GM21381 (cell line): ENCODE measurements around the gene GGNBP2.

ENCODE experiments used
- ATAC-seq: cut with Tn5 transposase; IDR thresholded peaks from one replicate; pipeline ENCODE4 v1.9.1; 2021; ENCODE audit warnings: mild to moderate bottlenecking, moderate library complexity; ENCODE audit not compliant: unreplicated experiment

GGNBP2 gene

DNA sequence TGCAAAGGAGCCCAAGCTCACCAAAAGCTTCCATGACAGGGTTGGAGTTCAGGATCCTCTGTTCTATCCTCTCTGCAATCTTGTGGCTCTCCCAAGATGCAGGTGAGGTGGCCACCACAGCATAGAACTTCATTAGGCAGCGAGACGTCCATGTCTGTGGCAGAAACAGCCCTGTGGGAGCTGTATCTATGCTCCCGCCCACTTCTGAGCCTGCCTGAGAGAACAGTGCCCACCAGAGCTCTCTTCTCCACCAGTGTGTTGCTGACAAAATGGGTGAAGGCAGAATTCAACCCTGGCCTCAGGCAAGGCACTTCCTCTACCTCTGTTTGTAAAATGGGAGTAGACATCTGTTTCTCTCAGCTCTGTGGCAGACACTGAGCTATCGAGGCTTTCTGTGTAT is 28.9 kb upstream of the GGNBP2 start:
- ATAC-seq, result no peak

DNA sequence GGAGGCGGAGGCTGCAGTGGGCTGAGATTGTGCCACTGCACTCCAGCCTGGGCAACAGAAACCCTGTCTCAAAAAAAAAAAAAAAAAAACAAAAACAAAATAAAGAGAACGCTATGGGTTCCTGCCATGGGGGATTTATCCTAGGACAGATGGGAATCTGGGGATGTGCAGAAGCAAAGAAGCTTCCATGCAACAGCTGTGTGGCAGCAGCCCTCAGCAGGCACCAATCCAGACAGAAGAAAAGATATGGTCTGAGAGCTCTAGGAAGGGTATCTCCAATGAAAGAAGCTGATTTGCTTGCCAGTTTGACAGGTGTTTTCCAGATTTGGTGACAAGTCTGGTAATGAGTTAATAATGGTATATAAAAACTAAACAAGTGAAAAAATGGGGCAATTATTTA is 21.6 kb upstream of the GGNBP2 start:
- no peak for ATAC-seq

GRCh38 chr17:36524428-36524876 is 20.3 kb upstream of the GGNBP2 start:
- no peak for ATAC-seq

DNA sequence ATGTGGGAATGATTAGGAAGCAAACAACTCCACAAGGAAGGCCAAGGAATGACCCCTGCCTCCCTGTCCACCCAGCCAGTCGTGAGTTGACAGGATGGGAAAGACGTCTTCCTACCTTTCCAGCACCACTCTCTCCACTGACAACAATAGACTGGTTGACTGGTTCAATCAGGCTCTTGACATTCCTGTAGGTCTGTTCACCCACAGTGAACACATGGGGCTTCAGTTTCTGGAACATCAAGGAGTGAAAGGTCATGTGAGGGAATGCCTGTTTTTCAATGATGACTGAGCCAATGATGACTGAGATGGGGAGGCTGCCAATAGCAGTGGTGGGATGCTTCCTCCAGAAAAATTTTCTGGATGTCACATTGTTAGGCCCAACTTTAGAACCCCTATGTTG is 19.6 kb upstream of the GGNBP2 start:
- no peak for ATAC-seq

DNA sequence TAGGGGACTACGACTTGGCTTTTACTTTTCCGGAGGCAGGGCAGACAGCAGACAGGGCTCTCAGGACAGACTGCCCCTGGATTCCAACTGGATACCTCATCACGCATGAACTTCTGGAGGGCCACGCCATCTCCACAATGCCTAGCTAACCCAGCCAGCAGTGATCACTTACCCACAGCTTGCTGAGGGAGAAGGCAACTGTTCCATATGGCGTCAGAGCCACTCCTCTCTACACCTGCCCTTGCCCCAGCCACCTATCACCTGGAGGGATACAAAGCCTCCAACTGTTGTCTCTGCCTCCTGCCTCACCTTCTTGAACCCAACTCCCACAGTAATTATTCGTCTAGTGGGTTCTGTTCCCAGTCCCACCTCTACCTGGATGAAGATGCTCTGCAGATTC is 18.8 kb upstream of the GGNBP2 start:
- ATAC-seq, result no peak

GRCh38 chr17:36527621-36528250 is 17.0 kb upstream of the GGNBP2 start:
- no peak for ATAC-seq

DNA sequence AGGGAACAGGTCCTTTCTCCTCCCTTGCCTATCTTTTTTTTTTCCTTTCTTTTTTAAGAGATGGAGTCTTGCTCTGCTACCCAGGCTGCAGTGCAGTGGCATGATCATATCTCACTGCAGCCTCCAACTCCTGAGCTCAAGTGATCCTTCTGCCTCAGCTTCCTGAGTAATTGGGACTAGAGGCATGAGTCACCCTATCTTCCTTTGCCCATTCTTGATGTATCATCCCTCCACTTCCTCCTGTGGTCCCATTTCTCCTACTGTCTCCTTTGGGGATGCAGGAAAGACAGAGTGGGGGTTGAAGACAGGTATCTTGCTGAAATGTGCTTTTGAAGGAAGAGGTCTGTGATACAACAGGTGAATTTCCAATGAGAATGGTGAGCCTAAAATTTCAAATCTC is 15.6 kb upstream of the GGNBP2 start:
- no peak for ATAC-seq

- no peak for ATAC-seq
These were observed 12.2 kb upstream of the GGNBP2 start for GRCh38 chr17:36532435-36532975.

- ATAC-seq, result peak; percentile 30
These were observed 10.5 kb upstream of the GGNBP2 start for GRCh38 chr17:36533935-36534839.

DNA sequence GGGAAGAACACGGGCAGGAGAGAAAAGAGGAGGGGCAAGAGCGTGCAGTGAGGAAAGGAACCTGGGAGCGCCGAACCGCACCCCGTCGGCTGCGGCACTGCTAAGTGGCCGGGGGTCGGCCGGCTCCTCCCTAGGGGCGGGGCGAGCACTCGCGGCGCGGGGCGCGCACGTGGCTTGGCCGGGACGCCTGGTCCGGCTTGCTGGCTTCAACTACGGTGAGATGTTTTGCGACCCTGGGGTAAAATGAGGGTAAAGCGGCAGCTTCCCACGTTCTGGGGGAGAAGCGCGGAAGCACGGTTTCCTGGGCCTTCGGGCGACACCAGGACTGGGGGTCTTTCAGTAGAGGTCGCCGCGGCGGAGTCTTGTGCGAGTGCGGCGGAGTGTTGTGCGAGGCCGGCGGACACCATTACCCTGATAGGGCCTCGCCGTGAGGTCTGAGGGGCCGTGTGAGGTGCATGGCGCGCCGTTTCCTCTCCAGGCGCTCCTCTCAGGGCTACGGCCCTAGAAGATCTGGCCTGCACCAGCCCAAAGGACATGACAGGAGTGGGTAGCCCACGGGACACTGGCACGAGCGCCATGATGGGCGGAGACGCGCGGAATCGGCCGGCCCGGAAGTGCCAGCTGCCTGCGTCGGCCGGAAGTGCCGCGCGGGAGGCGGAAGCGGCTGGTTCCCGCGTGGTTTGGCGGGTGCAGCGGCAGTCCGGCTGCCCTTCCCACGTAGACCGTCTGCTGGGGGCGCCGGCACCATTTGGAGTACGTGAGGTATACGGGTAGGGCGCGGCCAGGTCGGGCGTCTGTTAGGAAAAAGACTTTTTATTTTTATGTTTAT is 9.7 kb upstream of the GGNBP2 start, which contains the start of the genes MYO19 and PIGW:
Gene MYO19 (minus strand): TSS at position 29 of the 829 bp plus-strand sequence. CDS start 2,330 bp downstream, outside the sequence.
Gene PIGW (plus strand): TSS at position 148 of the 829 bp plus-strand sequence. CDS start 2,115 bp downstream, outside the sequence.
- peak; percentile 68 for ATAC-seq

- ATAC-seq, result no peak
These were observed 9.0 kb upstream of the GGNBP2 start for GRCh38 chr17:36535669-36536081.

DNA sequence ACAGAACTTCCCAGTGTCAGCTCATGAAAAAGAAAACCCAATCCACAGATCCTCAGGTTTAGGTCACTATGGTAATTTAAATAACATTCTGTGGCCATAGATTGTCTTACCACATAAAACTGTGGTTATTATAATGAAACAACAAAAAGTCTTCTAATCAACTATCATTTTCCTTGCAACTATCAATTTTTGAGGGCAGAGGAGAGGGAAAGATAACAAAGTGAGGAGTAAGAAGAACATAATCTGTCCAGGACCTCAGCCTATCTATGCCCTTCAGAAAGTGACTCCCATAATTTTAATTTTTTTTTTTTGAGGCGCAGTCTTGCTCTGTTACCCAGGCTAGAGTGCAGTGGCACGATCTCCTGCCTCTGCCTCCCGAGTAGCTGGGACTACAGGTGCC is 4.0 kb upstream of the GGNBP2 start:
- ATAC-seq, result no peak

DNA sequence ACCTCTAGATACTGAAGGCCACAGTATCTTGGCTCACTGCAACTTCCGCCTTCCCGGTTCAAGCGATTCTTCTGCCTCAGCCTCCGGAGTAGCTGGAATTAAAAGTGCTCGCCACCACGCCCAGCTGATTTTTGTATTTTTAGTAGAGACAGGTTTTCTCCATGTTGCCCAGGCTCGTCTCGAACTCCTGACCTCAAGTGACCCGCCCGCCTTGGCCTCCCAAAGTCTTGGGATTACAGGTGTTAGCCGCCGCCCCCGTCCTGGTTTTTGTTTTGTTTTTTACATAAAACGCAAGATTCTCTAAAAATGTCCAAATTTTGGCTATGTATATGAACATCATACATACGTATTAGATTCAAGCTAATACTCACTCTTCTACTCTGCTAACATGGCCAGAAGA is 2.0 kb upstream of the GGNBP2 start:
- ATAC-seq, result no peak

GRCh38 chr17:36544044-36544306 is 744 bp upstream of the GGNBP2 start:
- ATAC-seq, result peak; percentile 6

- peak; percentile 32 for ATAC-seq
These were observed 352 bp downstream of the GGNBP2 start for GRCh38 chr17:36545077-36545464.

DNA sequence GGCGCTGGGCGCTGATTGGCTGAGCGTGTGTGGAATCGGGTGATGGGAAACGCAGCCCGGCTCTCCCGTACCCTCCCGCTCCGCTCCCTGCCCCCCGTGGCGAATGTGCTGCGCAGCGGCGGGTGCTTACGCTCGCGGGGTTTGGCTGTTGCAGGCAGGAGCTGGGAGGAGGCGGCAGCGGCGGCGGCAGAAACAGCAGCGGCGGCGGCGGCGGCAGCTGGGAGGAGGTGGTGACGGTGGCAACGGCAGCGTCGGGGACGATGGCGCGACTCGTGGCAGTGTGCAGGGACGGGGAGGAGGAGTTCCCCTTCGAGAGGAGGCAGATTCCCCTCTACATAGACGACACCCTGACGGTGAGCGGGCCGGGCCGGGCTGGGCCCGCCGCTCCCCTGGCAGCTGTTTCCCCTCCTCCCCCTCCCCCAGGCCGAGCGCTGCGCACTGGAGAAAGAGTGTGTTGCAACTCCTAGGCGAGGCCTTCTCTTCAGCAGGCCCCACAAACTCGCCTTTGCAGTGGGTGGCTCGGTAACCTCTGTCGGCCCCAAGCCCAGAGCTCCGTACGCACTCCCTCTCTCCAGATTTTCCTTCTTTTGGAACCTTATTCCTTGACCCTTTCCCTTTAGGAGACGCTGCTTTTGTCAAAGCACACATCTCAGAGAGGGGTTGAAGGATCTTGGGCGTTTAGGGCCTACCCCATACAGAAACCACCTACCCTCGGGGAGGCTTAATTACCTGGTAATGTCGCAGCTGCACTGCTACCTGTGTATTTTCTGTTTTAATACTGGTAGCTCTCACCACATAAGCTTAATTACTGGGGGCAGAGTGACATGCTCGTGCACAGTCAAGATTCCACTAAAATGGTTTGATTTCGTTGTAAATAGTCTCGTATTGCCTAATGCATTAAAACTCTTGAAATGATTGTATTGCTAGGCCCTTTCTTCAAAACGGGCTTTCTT is 1.0 kb downstream of the GGNBP2 start:
- ATAC-seq, result peak; percentile 73

DNA sequence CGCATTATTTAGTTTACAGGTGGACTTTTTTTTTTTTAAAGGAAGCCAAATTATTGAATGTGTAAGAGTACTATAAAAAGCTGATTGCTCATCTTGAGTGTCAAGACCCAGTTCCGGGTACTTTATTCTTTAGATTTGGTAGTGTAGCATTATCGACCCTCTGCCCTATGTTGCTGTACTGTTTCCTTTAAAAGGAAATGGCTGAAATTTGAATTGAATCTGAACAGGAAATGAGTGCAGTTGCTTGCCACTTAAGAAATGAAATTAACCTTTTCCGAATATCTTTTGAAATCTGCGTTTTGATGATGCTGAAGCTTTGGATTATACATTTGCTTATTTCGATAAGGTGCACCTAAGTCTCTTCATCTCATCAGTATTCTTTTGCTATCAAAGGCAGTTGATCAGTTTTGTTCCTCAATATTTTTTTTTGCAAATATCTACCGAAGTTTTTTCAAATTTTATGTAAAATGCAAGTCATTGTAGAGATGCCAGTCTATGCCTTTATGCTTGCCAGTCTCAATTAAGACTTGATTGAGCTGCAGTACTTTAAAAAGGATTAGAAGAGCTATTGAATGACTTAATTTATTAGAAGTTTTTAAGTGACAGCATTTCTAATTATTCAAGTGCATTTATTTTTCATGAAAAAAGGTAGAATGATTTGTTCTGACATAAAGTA is 1.8 kb downstream of the GGNBP2 start:
- ATAC-seq, result no peak

GRCh38 chr17:36547776-36548175 is 3.1 kb downstream of the GGNBP2 start:
- ATAC-seq, result no peak
